Measurements from ENCODE around the gene WIPF2. TPM values are rescaled to one million over a fixed set of nuclear protein-coding genes. Genes with fewer than 3 reads are reported as not detected.

The WIPF2 gene
- total RNA-seq, 1 experiment from 2014 or later: 23.0 TPM

- no peak overlapping the region for H3K27ac Mint-ChIP-seq
- H3K4me1 Mint-ChIP-seq: peaks cover 24% of the 10 kb centered on the region
- CTCF ChIA-PET: interaction anchor here (1.5 kb wide), 1 partner anchor 75 kb away, joined by 3 read pairs; no protein-coding TSS in a partner anchor
- DNase-seq (ENCODE audit: low spot score) (no peak), ATAC-seq (no peak)
- H3K27me3 Mint-ChIP-seq (ENCODE audit: low read depth): peaks cover 3% of the 10 kb centered on the region; the same call in 1 of the 2 replicates
- H3K4me3 Mint-ChIP-seq: no peak overlapping the region
- TF ChIP-seq PREB (CRISPR knock-in tag; IDR thresholded peaks at IDR 0.05; ENCODE audit: borderline replicate concordance): no peak
- no peak for TF ChIP-seq ZNF138 (CRISPR knock-in tag; conservative IDR thresholded peaks at IDR 0.05)
- TF ChIP-seq MXD4 (CRISPR knock-in tag; IDR thresholded peaks at IDR 0.05; ENCODE audit: borderline replicate concordance): no peak
- H3K36me3 Mint-ChIP-seq: peaks cover 5% of the 10 kb centered on the region; the same call in 1 of the 2 replicates
- POLR2A ChIA-PET: no interaction called here
- H3K9me3 Mint-ChIP-seq: no peaks in the 10 kb centered on the region
These were observed 30.4 kb upstream of the WIPF2 start for GRCh38 chr17:40188694-40189093.

GRCh38 chr17:40190197-40191021 lies 28.7 kb upstream of the WIPF2 start:
- DNase-seq (ENCODE audit: low spot score) (peak; percentile 73), ATAC-seq (peak; percentile 85)
- CTCF ChIA-PET: interaction anchor here (0.5 to 5.5 kb wide), 33 partner anchors 11 to 954 kb away, joined by 3 to 75 read pairs (median 4); partner anchors contain the start of genes CDC6, CSF3, RAPGEFL1 and WIPF2
- Mint-ChIP-seq H3K36me3 (peaks cover 5% of the 10 kb centered on the region; the same call in 1 of the 2 replicates), H3K27me3 (ENCODE audit: low read depth) (peaks cover 3% of the 10 kb centered on the region; the same call in 1 of the 2 replicates), H3K9me3 (no peaks in the 10 kb centered on the region), H3K4me3 (peak overlapping the region; percentile 79), H3K4me1 (peaks cover 36% of the 10 kb centered on the region), H3K27ac (peak overlapping the region; percentile 15; the same call in 1 of the 2 replicates)
- POLR2A ChIA-PET: interaction anchor here (0.6 to 1.2 kb wide), 3 partner anchors 10 to 67 kb away, joined by 3 read pairs; no protein-coding TSS in a partner anchor
- TF ChIP-seq ATF3 (CRISPR knock-in tag; conservative IDR thresholded peaks at IDR 0.05) (no peak), CTCF (IDR thresholded peaks at IDR 0.05) (peak; percentile 29), FOXP1 (CRISPR knock-in tag; IDR thresholded peaks at IDR 0.05; ENCODE audit: borderline replicate concordance) (0 out of 2 replicates have a peak, but pooled peaks have one; percentile 5)

GRCh38 chr17:40191237-40192208 lies 27.6 kb upstream of the WIPF2 start:
- POLR2A ChIA-PET: interaction anchor here (0.7 to 1.4 kb wide), 5 partner anchors 11 to 79 kb away, joined by 3 read pairs; partner anchors contain the start of gene WIPF2
- H3K27ac Mint-ChIP-seq: no peak overlapping the region
- TF ChIP-seq HMGA2 (CRISPR knock-in tag; IDR thresholded peaks at IDR 0.05) (no peak), RELA (CRISPR knock-in tag; IDR thresholded peaks at IDR 0.05; ENCODE audit: borderline replicate concordance) (no peak), ARID4B (CRISPR knock-in tag; IDR thresholded peaks at IDR 0.05; ENCODE audit: borderline replicate concordance) (peak; percentile 41; the same call in 1 of the 2 replicates), JAZF1 (CRISPR knock-in tag; IDR thresholded peaks at IDR 0.05) (no peak), ZNF671 (CRISPR knock-in tag; IDR thresholded peaks at IDR 0.05) (no peak), HMGXB4 (CRISPR knock-in tag; IDR thresholded peaks at IDR 0.05) (peak; percentile 84; the same call in 1 of the 2 replicates), CREM (CRISPR knock-in tag; IDR thresholded peaks at IDR 0.05) (no peak), NFATC4 (CRISPR knock-in tag; IDR thresholded peaks at IDR 0.05) (no peak), ZNF138 (CRISPR knock-in tag; conservative IDR thresholded peaks at IDR 0.05) (no peak), ZNF423 (CRISPR knock-in tag; IDR thresholded peaks at IDR 0.05) (peak; percentile 81), ZNF232 (CRISPR knock-in tag; IDR thresholded peaks at IDR 0.05) (no peak), SP1 (CRISPR knock-in tag; conservative IDR thresholded peaks at IDR 0.05) (peak; percentile 63)

More at GRCh38 chr17:40191237-40192208, 27.6 kb upstream of the WIPF2 start:
- CTCF ChIA-PET: interaction anchor here (0.5 to 5.5 kb wide), 30 partner anchors 9 to 266 kb away, joined by 3 to 75 read pairs (median 4); partner anchors contain the start of genes CDC6, CSF3, RAPGEFL1 and WIPF2
- no peaks in the 10 kb centered on the region for H3K9me3 Mint-ChIP-seq
- H3K27me3 Mint-ChIP-seq (ENCODE audit: low read depth): peaks cover 3% of the 10 kb centered on the region; the same call in 1 of the 2 replicates
- H3K36me3 Mint-ChIP-seq: peaks cover 5% of the 10 kb centered on the region; the same call in 1 of the 2 replicates
- peaks cover 37% of the 10 kb centered on the region for H3K4me1 Mint-ChIP-seq
- H3K4me3 Mint-ChIP-seq: peak overlapping the region; percentile 82
- DNase-seq (ENCODE audit: low spot score) (peak; percentile 84), ATAC-seq (peak; percentile 73)

Measured in WTC11 (cell line).